ENCODE data around the gene CRAMP1. TPM values are rescaled to one million over a fixed set of nuclear protein-coding genes. Genes with fewer than 3 reads are reported as not detected.
A peak's percentile ranks its signal among the peaks of the same experiment; 100 is the strongest.

The CRAMP1 gene, protein sequence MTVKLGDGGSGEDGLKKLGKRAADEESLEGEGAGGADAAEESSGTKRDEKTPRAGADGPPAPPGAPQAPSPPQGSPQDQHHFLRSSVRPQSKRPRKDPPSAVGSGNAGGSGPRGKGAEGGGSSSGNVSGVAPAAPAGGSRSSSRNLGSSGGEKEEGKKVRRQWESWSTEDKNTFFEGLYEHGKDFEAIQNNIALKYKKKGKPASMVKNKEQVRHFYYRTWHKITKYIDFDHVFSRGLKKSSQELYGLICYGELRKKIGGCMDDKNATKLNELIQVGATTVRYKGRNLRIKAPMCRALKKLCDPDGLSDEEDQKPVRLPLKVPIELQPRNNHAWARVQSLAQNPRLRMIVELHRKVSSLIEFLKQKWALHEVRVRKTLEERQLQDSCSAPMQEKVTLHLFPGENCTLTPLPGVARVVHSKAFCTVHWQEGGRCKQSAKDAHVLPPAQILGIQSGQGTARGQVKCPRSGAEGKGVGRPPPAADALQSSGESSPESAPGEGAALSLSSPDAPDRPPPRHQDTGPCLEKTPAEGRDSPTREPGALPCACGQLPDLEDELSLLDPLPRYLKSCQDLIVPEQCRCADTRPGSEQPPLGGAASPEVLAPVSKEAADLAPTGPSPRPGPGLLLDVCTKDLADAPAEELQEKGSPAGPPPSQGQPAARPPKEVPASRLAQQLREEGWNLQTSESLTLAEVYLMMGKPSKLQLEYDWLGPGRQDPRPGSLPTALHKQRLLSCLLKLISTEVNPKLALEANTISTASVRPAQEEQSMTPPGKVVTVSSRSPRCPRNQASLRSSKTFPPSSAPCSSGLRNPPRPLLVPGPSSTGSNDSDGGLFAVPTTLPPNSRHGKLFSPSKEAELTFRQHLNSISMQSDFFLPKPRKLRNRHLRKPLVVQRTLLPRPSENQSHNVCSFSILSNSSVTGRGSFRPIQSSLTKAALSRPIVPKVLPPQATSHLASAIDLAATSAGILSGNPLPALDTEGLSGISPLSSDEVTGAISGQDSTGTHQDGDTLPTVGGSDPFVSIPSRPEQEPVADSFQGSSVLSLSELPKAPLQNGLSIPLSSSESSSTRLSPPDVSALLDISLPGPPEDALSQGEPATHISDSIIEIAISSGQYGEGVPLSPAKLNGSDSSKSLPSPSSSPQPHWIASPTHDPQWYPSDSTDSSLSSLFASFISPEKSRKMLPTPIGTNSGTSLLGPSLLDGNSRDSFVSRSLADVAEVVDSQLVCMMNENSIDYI (N-terminal part only)
- 29.3 TPM for polyA plus RNA-seq (2013, experiment 1 of 4)
- 40.0 TPM for polyA plus RNA-seq (2013, experiment 2 of 4)
- 24.8 TPM for polyA plus RNA-seq (2013, experiment 3 of 4)
- 25.5 TPM for polyA plus RNA-seq (2013, experiment 4 of 4)

DNA sequence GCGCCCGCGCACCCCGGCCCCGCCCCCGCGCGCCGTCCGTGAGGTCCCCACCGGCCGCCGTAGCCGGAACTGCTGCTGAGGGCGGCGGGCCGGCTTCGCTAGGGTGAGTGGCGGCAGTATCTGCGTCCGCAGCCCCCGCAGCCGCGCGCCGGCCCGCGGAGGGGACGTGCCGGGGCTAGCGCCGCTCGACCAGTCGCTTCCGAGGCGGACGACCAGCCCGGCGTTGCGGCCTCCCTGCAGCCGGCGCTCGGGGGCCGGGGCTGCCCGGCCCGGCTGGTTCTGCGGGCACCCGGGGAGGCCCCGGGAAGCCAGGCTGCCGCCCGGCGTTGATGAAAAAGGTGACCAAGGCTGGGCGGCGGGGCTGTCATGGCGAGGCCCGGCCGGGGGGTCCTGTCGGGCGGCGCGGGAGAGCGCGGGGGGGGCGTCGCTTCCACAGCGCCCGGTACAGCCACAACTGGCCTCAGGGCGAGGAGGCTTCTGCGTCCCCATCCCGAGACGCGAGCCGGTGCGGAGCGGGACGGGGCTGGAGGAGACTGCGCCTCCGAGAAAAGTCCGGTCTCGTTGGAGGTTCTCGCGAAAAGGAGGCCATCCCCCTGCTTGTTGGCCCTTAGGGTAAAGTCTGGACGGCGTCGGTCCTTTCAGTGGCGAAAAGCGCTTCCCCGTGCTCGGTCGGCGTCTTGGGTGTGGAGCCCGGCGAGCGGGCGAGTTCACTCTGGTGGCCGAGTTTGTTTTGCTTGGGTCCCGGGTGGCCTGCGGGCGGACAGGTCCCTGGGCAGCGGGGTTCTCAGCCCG lies at the start of gene CRAMP1:
Gene CRAMP1 (plus strand): TSS at position 41 of the 792 bp plus-strand sequence. CDS start 2,280 bp downstream, outside the sequence.
- H3K27me3 ChIP-seq (ENCODE audit: control insufficient read depth, insufficient read depth, low read length, poor library complexity, severe bottlenecking): peaks cover 15% of the 10 kb centered on the region
- H3K9me3 ChIP-seq (ENCODE audit: control insufficient read depth, low read length): no peaks in the 10 kb centered on the region
- 0 to 1% methylated on average over 101 of the region's 101 CpGs for WGBS, 2 experiments
- peaks cover 25% of the 10 kb centered on the region for H3K4me1 ChIP-seq (ENCODE audit: control insufficient read depth, insufficient read depth, low read length)
- peak within 1 kb of the TSS; percentile 85 for H3K4me3 ChIP-seq (ENCODE audit: insufficient read depth, low read depth, low read length)
- H3K36me3 ChIP-seq (ENCODE audit: control insufficient read depth, insufficient read depth, low read length): peaks cover 6% of the 10 kb centered on the region
- peak within 1 kb of the TSS; percentile 79 for H3K27ac ChIP-seq (ENCODE audit: insufficient read depth, low read depth, low read length, poor library complexity, severe bottlenecking)

DNA sequence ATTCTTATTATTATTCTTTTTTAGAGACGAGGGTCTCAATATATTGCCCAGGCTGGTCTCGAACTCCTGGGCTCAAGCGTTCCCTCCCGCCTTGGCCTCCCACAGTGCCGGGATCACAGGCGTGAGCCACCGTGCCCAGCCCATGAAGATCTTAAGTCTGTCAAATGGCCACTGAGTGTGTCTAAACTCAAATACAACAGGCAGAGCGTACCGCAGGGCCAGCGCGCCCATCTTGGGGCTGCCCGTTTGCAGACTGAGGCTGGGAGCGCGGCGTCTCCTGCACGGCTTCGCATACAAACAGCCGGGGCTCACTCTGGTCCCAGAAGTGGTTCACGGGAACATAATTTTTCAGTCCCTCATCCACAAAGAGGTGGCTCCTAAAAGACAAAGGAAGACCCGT lies 48.4 kb upstream of the CRAMP1 start:
- Histone ChIP-seq H3K4me3 (ENCODE audit: insufficient read depth, low read depth, low read length) (no peak overlapping the region), H3K27ac (ENCODE audit: insufficient read depth, low read depth, low read length, poor library complexity, severe bottlenecking) (no peak overlapping the region), H3K27me3 (ENCODE audit: control insufficient read depth, insufficient read depth, low read length, poor library complexity, severe bottlenecking) (no peaks in the 10 kb centered on the region), H3K4me1 (ENCODE audit: control insufficient read depth, insufficient read depth, low read length) (no peaks in the 10 kb centered on the region), H3K36me3 (ENCODE audit: control insufficient read depth, insufficient read depth, low read length) (peaks cover 32% of the 10 kb centered on the region), H3K9me3 (ENCODE audit: control insufficient read depth, low read length) (no peaks in the 10 kb centered on the region)
- 95 to 96% methylated on average over 20 of the region's 20 CpGs for WGBS, 2 experiments

DNA sequence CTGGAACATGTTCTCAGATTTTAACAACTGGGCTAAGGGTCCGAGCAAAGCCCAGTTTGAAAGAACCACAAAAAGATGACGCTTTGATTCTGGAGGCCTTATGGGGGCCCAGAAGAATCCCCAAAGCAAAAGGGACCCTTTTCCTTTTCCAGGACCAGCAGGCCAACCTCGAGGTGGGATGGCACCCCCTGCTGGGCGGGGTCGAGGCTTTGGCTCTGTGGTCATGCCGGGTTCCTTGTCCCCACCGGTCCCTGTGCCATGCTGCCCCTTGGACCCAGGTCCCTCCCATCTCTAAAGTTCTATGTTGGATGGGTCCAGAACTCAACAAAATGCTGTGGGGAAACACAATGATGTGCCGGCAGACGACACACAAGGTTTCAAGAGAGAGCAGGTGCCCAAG lies 47.8 kb upstream of the CRAMP1 start:
- Histone ChIP-seq H3K27ac (ENCODE audit: insufficient read depth, low read depth, low read length, poor library complexity, severe bottlenecking) (no peak overlapping the region), H3K4me3 (ENCODE audit: insufficient read depth, low read depth, low read length) (no peak overlapping the region), H3K9me3 (ENCODE audit: control insufficient read depth, low read length) (no peaks in the 10 kb centered on the region), H3K4me1 (ENCODE audit: control insufficient read depth, insufficient read depth, low read length) (no peaks in the 10 kb centered on the region), H3K27me3 (ENCODE audit: control insufficient read depth, insufficient read depth, low read length, poor library complexity, severe bottlenecking) (no peaks in the 10 kb centered on the region), H3K36me3 (ENCODE audit: control insufficient read depth, insufficient read depth, low read length) (peaks cover 32% of the 10 kb centered on the region)
- WGBS, 2 experiments: 87 to 92% methylated on average over 9 of the region's 9 CpGs

DNA sequence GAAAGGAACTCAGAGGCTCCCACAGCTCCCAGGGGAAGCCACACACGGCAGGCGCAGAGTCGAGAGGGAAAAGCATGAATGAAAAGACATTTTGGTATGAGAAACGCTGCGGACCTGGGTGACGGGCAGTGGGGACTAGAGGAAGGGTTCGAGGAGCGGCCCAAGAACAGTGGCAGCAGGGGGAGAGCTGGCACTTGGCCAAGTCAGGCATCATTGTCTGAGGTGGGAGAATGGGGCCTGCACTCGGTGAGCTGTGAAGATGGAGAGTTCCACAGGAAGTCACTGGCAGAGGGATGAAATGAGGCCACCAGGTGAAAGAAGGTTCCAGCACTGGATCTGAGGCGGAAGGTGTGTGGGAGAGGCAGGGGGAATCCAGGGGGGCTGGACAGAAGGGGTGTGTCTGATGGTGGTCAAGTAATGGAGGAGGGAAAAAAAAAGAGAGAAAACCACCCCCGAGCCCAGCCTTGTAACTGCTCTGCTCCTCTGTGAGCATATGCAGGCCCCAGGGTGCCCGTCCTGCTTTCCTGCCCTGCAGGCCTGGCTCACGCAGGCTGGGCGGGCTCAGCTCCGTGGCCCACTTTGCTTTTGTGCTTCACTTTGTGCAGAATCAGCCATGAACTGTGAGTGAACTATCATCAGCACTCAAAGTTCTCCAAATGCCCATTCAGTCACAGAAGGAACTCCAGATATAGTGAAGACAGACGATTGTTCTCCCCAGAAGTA lies 46.9 kb upstream of the CRAMP1 start:
- Histone ChIP-seq H3K36me3 (ENCODE audit: control insufficient read depth, insufficient read depth, low read length) (peaks cover 30% of the 10 kb centered on the region), H3K27me3 (ENCODE audit: control insufficient read depth, insufficient read depth, low read length, poor library complexity, severe bottlenecking) (no peaks in the 10 kb centered on the region), H3K4me3 (ENCODE audit: insufficient read depth, low read depth, low read length) (no peak overlapping the region), H3K27ac (ENCODE audit: insufficient read depth, low read depth, low read length, poor library complexity, severe bottlenecking) (no peak overlapping the region), H3K9me3 (ENCODE audit: control insufficient read depth, low read length) (no peaks in the 10 kb centered on the region), H3K4me1 (ENCODE audit: control insufficient read depth, insufficient read depth, low read length) (no peaks in the 10 kb centered on the region)
- 92 to 93% methylated on average over 16 of the region's 16 CpGs for WGBS, 2 experiments

DNA sequence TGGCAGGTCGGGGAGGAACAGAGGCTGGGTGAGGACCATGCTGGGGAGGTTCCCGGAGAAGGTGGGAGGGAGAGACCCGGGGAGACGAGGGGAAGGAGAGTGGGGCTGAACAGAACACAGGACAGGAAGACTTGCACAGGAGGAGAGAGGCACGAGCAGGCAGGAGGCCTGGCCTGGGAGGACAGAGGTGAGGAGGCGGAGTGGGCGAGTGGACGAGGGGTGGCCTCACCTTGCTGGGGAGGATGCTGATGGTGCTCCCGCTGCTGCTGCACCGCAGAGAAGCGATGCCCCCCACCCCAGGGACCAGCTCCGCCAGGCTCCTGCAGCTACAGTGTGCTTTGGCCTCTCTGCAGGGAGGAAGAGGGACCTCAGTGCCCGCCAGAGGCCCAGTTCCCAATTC lies 44.2 kb upstream of the CRAMP1 start:
- H3K27ac ChIP-seq (ENCODE audit: insufficient read depth, low read depth, low read length, poor library complexity, severe bottlenecking): no peak overlapping the region
- H3K9me3 ChIP-seq (ENCODE audit: control insufficient read depth, low read length): no peaks in the 10 kb centered on the region
- H3K4me1 ChIP-seq (ENCODE audit: control insufficient read depth, insufficient read depth, low read length): no peaks in the 10 kb centered on the region
- no peaks in the 10 kb centered on the region for H3K27me3 ChIP-seq (ENCODE audit: control insufficient read depth, insufficient read depth, low read length, poor library complexity, severe bottlenecking)
- 93 to 94% methylated on average over 13 of the region's 13 CpGs for WGBS, 2 experiments
- H3K4me3 ChIP-seq (ENCODE audit: insufficient read depth, low read depth, low read length): no peak overlapping the region
- H3K36me3 ChIP-seq (ENCODE audit: control insufficient read depth, insufficient read depth, low read length): peaks cover 8% of the 10 kb centered on the region

DNA sequence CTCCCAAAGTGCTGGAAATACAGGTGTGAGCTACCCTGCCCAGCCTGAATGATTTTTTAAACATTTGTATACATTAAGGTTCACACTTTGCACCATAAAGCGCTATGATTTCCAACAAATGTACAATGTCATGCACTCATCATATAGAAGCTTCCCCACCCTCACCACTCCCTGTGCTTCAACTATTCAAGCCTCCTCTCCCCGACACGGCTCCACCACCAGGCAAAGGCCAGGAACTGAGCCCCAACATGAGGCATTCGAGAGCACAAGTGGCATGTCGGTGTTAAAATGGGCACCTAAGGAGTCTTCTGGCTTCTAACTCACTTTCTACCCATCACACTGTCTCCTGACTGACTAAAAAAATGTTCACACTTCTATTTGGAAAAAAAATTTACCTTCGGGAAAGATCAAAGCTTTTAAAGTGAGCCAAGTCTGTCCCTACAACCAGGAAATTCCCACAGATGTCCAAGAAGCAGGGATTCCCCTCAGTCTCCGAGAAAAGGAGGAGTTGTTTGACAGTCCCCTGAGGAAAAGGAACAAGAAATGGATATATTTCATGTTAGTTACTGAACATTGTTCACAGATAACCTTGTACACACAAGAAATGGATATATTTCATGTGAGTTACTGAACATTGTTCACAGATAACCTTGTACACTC lies 41.0 kb upstream of the CRAMP1 start:
- H3K27me3 ChIP-seq (ENCODE audit: control insufficient read depth, insufficient read depth, low read length, poor library complexity, severe bottlenecking): no peaks in the 10 kb centered on the region
- no peaks in the 10 kb centered on the region for H3K9me3 ChIP-seq (ENCODE audit: control insufficient read depth, low read length)
- 90 to 94% methylated on average over 7 of the region's 7 CpGs for WGBS, 2 experiments
- H3K4me1 ChIP-seq (ENCODE audit: control insufficient read depth, insufficient read depth, low read length): no peaks in the 10 kb centered on the region
- H3K36me3 ChIP-seq (ENCODE audit: control insufficient read depth, insufficient read depth, low read length): no peaks in the 10 kb centered on the region
- H3K27ac ChIP-seq (ENCODE audit: insufficient read depth, low read depth, low read length, poor library complexity, severe bottlenecking): no peak overlapping the region
- no peak overlapping the region for H3K4me3 ChIP-seq (ENCODE audit: insufficient read depth, low read depth, low read length)

DNA sequence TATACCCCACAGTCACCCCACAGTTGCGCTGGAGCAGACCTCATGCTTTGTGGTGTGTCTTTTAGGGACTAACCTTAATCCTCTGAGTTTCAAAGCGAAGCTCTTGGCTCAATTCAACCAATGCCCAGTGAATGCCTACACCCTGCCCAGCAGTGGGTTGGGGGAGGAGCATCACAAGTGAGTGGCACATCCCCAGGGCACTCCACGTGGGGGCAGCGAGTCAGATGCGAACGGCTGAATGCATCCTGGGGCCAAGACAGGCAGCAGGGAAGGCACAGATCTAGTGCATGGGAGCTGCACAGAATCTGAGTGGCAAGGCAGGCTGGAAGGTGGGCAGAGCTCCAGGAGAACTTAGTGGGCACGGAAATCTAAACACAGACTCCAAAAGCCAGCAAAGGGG lies 39.5 kb upstream of the CRAMP1 start:
- WGBS, 2 experiments: 79 to 85% methylated on average over 7 of the region's 7 CpGs
- Histone ChIP-seq H3K4me3 (ENCODE audit: insufficient read depth, low read depth, low read length) (no peak overlapping the region), H3K27ac (ENCODE audit: insufficient read depth, low read depth, low read length, poor library complexity, severe bottlenecking) (no peak overlapping the region), H3K27me3 (ENCODE audit: control insufficient read depth, insufficient read depth, low read length, poor library complexity, severe bottlenecking) (no peaks in the 10 kb centered on the region), H3K36me3 (ENCODE audit: control insufficient read depth, insufficient read depth, low read length) (peaks cover 9% of the 10 kb centered on the region), H3K4me1 (ENCODE audit: control insufficient read depth, insufficient read depth, low read length) (no peaks in the 10 kb centered on the region), H3K9me3 (ENCODE audit: control insufficient read depth, low read length) (no peaks in the 10 kb centered on the region)

DNA sequence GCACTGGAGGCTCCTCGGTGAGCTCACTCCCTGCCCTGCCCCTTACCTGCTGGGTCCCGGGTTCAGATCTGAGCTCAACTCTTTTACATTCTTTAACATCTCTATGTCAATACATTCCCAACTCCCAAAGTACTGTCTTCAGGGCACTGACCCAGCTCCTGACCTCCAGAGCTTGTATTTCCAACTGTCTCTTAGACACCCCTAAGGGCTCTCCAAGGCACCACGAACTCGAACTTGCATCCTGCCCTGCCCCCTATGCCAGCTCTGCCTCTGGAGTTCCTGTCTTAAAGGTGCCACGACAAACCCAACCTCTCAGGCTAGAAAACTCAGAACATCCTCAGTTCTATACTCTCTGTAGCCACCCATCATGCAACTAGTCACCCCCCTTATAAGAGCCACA lies 38.9 kb upstream of the CRAMP1 start:
- 89 to 90% methylated on average over 5 of the region's 5 CpGs for WGBS, 2 experiments
- Histone ChIP-seq H3K4me1 (ENCODE audit: control insufficient read depth, insufficient read depth, low read length) (no peaks in the 10 kb centered on the region), H3K27ac (ENCODE audit: insufficient read depth, low read depth, low read length, poor library complexity, severe bottlenecking) (no peak overlapping the region), H3K4me3 (ENCODE audit: insufficient read depth, low read depth, low read length) (no peak overlapping the region), H3K9me3 (ENCODE audit: control insufficient read depth, low read length) (no peaks in the 10 kb centered on the region), H3K27me3 (ENCODE audit: control insufficient read depth, insufficient read depth, low read length, poor library complexity, severe bottlenecking) (no peaks in the 10 kb centered on the region), H3K36me3 (ENCODE audit: control insufficient read depth, insufficient read depth, low read length) (peaks cover 9% of the 10 kb centered on the region)
